ENCODE measurements around the gene CHMP4A.
A peak's percentile ranks its signal among the peaks of the same experiment; 100 is the strongest.
"Not testable (repeated sequence)": the region's sequence is repeated elsewhere in the genome, so short reads cannot be mapped to it uniquely, and the experiment has no call there.

The CHMP4A gene

DNA sequence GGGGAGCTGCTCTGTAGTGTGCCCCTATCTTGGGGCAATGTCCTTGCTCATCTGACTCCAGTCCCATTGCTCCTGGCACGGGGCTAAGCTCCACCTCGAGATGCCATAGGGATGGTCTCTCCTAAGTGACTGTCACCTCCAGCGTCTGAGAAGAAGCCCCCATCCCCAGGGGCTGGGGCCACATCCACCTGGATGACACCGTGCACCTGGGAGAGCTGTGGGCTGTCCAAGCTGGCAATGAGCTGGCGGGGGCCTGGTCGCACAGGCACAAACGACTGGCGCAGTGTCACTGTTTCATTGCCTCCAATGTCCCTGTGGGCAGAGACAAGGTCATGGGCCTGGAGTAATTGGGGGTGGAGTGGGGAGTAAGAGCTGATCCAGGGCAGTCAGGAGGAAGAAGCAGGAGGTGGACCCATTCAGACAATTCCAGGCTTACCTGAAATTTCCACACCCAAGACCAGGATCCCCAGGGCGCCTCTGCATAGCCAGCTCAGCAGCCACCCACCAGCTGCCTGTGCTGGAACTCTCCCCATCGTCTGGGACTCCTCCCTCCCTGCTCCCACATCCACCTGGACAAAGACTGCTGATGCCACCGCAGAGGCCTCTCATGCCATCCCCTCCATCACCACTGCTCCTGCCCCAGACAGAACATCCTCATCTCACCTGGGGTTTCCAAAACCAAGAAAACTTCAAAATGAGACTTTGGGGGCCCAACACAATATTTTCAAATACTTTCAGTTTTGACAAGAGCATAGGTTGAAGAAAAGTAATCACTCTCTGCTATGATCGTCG lies 36.1 kb upstream of the CHMP4A start:
- H3K4me3 ChIP-seq (ENCODE audit: low read depth, low read length) = no peak overlapping the region
- TF ChIP-seq, protein P1, sequence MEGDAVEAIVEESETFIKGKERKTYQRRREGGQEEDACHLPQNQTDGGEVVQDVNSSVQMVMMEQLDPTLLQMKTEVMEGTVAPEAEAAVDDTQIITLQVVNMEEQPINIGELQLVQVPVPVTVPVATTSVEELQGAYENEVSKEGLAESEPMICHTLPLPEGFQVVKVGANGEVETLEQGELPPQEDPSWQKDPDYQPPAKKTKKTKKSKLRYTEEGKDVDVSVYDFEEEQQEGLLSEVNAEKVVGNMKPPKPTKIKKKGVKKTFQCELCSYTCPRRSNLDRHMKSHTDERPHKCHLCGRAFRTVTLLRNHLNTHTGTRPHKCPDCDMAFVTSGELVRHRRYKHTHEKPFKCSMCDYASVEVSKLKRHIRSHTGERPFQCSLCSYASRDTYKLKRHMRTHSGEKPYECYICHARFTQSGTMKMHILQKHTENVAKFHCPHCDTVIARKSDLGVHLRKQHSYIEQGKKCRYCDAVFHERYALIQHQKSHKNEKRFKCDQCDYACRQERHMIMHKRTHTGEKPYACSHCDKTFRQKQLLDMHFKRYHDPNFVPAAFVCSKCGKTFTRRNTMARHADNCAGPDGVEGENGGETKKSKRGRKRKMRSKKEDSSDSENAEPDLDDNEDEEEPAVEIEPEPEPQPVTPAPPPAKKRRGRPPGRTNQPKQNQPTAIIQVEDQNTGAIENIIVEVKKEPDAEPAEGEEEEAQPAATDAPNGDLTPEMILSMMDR (IDR thresholded peaks at IDR 0.05; ENCODE audit: low read depth, low read length, missing control alignments) = no peak
- in situ Hi-C loops (cut with HindIII; ENCODE audit: low sequenced_read_pairs) = no loop called here
- DNase-seq (ENCODE audit: low read depth) = no peak

DNA sequence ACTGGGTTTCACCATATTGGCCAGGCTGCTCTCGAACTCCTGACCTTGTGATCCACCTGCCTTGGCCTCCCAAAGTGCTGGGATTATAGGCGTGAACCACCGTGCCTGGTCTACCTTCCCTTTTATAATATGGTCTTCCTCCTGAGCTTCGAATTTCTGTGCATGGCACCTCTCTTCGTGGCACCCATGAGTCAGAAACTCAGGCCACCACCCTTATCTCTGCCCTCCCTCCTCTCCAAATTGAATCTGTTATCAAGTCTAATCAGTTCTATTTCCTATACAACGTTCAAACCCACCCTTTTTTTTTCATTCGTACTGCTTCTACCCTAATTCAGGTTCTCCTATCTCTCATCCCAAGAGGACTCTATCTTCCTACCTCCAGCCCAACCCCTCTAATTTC lies 34.1 kb upstream of the CHMP4A start:
- in situ Hi-C loops (cut with HindIII; ENCODE audit: low sequenced_read_pairs) = no loop called here
- DNase-seq (ENCODE audit: low read depth) = no peak
- TF ChIP-seq, protein P1 (IDR thresholded peaks at IDR 0.05; ENCODE audit: low read depth, low read length, missing control alignments) = no peak
- no peak overlapping the region for H3K4me3 ChIP-seq (ENCODE audit: low read depth, low read length)

DNA sequence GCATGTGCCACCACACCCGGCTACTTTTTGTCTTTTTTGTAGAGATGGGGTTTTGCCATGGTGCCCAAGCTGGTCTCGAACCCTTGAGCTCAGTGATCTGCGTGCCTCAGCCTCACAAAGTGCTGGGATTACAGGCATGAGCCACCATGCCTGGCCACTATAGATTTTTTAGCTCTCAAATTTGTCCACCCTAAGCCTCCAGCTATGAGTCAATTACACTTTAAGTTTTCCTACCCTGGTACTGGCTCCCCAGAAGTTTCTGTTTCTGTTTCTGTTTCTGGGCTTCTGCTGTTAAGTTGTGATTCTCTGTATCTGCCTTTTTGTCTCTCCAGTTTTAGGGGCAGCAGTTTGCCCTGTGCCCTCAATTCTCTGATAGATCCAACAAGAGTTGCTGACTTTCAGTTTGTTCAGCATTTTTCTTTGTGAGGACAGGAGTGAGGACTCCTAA lies 33.5 kb upstream of the CHMP4A start:
- no peak for DNase-seq (ENCODE audit: low read depth)
- TF ChIP-seq, protein P1 (IDR thresholded peaks at IDR 0.05; ENCODE audit: low read depth, low read length, missing control alignments) = no peak
- in situ Hi-C loops (cut with HindIII; ENCODE audit: low sequenced_read_pairs) = no loop called here
- no peak overlapping the region for H3K4me3 ChIP-seq (ENCODE audit: low read depth, low read length)

DNA sequence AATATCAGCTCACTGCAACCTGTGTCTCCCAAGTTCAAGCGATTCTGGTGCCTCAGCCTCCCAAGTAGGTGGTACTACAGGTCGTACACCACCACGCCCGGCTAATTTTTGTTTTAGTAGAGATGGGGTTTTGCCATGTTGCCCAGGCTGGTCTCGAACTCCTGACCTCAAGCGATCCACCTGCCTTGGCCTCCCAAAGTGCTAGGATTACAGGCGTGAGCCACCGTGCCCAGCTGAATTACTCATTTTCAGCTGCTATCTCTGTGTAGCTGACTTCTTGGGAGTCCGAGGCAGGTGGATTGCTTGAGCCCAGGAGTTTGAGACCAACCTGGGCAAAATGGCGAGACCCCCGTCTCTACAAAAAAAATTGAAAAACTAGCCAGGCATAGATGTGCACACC lies 32.1 kb upstream of the CHMP4A start:
- in situ Hi-C loops (cut with HindIII; ENCODE audit: low sequenced_read_pairs); DNase-seq (ENCODE audit: low read depth); H3K4me3 ChIP-seq (ENCODE audit: low read depth, low read length): not testable (repeated sequence)

DNA sequence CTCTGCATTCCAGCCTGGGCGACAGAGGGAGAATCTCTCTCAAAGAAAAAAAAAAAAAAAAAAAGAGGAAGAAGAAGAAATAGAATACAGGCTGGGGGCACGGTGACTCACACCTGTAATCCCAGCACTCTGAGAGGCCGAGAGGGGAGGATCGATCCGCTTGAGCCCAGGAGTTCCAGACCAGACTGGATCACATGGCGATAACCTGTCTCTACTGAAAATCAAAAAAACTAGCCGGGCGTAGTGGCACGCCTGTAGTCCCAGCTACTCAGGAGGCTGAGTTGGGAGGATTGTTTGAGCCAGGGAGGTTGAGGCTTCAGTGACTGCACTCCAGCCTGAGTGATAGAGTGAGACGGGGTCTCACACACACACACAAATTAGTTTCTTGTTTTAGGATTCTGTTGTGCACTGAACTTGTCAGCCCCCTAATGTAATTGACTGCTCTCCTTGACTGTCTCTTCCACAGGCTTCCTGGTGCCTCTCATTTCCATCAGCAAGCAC lies 30.1 kb upstream of the CHMP4A start:
- peak overlapping the region; percentile 73 for H3K4me3 ChIP-seq (ENCODE audit: low read depth, low read length)
- in situ Hi-C loops (cut with HindIII; ENCODE audit: low sequenced_read_pairs) = no loop called here
- TF ChIP-seq, protein P1 (IDR thresholded peaks at IDR 0.05; ENCODE audit: low read depth, low read length, missing control alignments) = no peak
- DNase-seq (ENCODE audit: low read depth) = no peak

DNA sequence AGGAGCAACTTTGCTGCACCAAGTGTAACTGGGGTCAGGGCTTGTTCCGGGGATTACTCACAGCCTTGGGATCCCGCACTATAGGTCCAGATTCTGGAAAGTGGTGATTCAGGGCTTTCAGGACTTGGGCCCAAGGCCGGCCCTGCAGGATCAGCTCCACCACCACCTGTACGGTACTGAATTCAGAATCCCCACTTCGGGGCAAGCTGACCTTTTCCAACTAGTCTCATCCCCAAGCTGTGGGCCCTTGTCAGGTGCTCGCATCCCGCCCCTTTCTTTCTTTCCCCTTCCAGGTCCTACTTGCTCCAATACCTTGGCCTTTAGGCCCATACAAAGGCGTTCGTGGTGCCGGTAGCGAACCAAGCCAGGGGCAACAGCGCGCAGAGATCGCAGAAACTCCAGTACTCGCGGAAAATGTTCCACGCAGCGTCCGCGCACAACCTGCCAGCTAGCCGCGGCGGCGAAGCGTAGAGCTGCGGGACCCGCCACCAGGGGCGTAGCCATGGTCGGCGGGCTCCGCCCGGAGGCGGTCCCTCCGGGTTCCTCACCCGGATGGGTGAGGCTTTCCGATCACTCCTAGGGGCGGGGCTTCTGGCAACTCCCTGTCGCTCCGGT lies 28.6 kb upstream of the CHMP4A start:
- TF ChIP-seq, protein P1 (IDR thresholded peaks at IDR 0.05; ENCODE audit: low read depth, low read length, missing control alignments) = peak; percentile 51
- DNase-seq (ENCODE audit: low read depth) = peak; percentile 75
- peak overlapping the region; percentile 73 for H3K4me3 ChIP-seq (ENCODE audit: low read depth, low read length)
- in situ Hi-C loops (cut with HindIII; ENCODE audit: low sequenced_read_pairs) = no loop called here
